Measurements from ENCODE around the gene GPR146. TPM values are rescaled to one million over a fixed set of nuclear protein-coding genes. Genes with fewer than 3 reads are reported as not detected.

The GPR146 gene
- total and polyA plus RNA-seq, 2 of the 13 experiments (the other 11 are each of a cell fraction or from before 2014, with no cell fraction given): 2.0 to 15.9 TPM

DNA sequence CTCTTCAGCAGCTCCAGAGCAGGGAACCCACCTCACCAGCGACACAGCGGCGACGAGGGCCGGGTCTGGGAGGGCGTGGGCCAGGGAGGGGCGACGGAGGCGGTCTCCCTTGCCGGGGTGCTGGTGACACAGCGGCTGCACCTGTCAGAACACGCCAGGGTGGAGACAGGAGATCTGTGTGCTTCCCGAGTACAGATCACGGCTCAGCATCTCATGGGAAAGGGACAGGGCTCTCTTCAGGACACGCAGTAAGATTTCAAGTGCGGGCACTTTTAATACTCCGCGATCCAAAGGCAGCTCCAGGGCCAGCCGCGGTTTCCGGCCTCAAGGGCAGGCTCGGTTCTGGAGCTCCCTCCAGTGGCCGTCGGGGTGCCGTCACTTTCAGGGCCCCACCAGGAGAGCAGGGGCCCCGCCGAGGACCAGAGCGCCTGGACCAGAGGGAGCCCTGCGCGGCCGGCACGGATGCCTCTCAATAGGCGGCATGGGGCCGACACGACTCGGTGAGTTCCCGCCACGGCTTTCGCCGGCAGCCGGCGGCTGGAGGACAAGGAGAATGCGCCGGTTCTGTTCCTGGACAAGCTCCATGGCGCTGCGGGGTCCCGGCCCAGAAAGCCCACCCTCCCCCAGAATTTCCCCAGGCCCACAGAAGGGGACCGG, 21.4 kb downstream of the GPR146 start (continued):
- peak; percentile 71; the same call in 1 of the 2 replicates for TF ChIP-seq ZNF607 (CRISPR knock-in tag; IDR thresholded peaks at IDR 0.05; ENCODE audit: borderline replicate concordance)
- TF ChIP-seq FOSL2 (CRISPR knock-in tag; IDR thresholded peaks at IDR 0.05): 0 out of 2 replicates have a peak, but pooled peaks have one; percentile 28
- TF ChIP-seq MTA1 (CRISPR knock-in tag; IDR thresholded peaks at IDR 0.05; ENCODE audit: borderline replicate concordance): no peak
- peak; percentile 43; the same call in 1 of the 2 replicates for TF ChIP-seq IRF9 (CRISPR knock-in tag; IDR thresholded peaks at IDR 0.05; ENCODE audit: borderline replicate concordance)
- TF ChIP-seq U2AF1 (optimal IDR thresholded peaks at IDR 0.05; ENCODE audit: low read depth, low read length): peak; percentile 20
- TF ChIP-seq RBAK (CRISPR knock-in tag; IDR thresholded peaks at IDR 0.05): no peak
- TF ChIP-seq, protein P1, sequence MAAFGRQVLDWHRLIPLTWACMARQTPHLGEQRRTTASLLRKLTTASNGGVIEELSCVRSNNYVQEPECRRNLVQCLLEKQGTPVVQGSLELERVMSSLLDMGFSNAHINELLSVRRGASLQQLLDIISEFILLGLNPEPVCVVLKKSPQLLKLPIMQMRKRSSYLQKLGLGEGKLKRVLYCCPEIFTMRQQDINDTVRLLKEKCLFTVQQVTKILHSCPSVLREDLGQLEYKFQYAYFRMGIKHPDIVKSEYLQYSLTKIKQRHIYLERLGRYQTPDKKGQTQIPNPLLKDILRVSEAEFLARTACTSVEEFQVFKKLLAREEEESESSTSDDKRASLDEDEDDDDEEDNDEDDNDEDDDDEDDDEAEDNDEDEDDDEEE (CRISPR knock-in tag; IDR thresholded peaks at IDR 0.05): no peak
- TF ChIP-seq ZFP1 (CRISPR knock-in tag; IDR thresholded peaks at IDR 0.05): no peak
- TF ChIP-seq DPF2 (CRISPR knock-in tag; IDR thresholded peaks at IDR 0.05; ENCODE audit: borderline replicate concordance, low read depth): no peak
- no peak for TF ChIP-seq SNAI1 (CRISPR knock-in tag; IDR thresholded peaks at IDR 0.05; ENCODE audit: borderline replicate concordance)
- 0 out of 2 replicates have a peak, but pooled peaks have one; percentile 28 for TF ChIP-seq PPARG (CRISPR knock-in tag; conservative IDR thresholded peaks at IDR 0.05)
- no peak for TF ChIP-seq MYNN (CRISPR knock-in tag; IDR thresholded peaks at IDR 0.05; ENCODE audit: low read depth)
- TF ChIP-seq, protein P2, sequence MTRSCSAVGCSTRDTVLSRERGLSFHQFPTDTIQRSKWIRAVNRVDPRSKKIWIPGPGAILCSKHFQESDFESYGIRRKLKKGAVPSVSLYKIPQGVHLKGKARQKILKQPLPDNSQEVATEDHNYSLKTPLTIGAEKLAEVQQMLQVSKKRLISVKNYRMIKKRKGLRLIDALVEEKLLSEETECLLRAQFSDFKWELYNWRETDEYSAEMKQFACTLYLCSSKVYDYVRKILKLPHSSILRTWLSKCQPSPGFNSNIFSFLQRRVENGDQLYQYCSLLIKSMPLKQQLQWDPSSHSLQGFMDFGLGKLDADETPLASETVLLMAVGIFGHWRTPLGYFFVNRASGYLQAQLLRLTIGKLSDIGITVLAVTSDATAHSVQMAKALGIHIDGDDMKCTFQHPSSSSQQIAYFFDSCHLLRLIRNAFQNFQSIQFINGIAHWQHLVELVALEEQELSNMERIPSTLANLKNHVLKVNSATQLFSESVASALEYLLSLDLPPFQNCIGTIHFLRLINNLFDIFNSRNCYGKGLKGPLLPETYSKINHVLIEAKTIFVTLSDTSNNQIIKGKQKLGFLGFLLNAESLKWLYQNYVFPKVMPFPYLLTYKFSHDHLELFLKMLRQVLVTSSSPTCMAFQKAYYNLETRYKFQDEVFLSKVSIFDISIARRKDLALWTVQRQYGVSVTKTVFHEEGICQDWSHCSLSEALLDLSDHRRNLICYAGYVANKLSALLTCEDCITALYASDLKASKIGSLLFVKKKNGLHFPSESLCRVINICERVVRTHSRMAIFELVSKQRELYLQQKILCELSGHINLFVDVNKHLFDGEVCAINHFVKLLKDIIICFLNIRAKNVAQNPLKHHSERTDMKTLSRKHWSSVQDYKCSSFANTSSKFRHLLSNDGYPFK (CRISPR knock-in tag; IDR thresholded peaks at IDR 0.05; ENCODE audit: borderline replicate concordance): peak; percentile 19; the same call in 1 of the 2 replicates
- TF ChIP-seq PHF20 (CRISPR knock-in tag; IDR thresholded peaks at IDR 0.05): no peak
- TF ChIP-seq, protein P3, sequence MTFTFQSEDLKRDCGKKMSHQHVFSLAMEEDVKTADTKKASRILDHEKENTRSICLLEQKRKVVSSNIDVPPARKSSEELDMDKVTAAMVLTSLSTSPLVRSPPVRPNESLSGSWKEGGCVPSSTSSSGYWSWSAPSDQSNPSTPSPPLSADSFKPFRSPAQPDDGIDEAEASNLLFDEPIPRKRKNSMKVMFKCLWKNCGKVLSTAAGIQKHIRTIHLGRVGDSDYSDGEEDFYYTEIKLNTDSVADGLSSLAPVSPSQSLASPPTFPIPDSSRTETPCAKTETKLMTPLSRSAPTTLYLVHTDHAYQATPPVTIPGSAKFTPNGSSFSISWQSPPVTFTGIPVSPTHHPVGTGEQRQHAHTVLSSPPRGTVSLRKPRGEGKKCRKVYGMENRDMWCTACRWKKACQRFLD (CRISPR knock-in tag; IDR thresholded peaks at IDR 0.05; ENCODE audit: borderline replicate concordance): 0 out of 2 replicates have a peak, but pooled peaks have one; percentile 32
- 0 out of 2 replicates have a peak, but pooled peaks have one; percentile 25 for TF ChIP-seq ZNF639 (CRISPR knock-in tag; conservative IDR thresholded peaks at IDR 0.05)
- peak; percentile 76 for TF ChIP-seq XRCC5 (optimal IDR thresholded peaks at IDR 0.05; ENCODE audit: low read length)
- TF ChIP-seq SNAPC5 (CRISPR knock-in tag; IDR thresholded peaks at IDR 0.05; ENCODE audit: borderline replicate concordance): no peak
- no peak for TF ChIP-seq GZF1 (CRISPR knock-in tag; IDR thresholded peaks at IDR 0.05)

All from HepG2 (cell line).